GM21529 (cell line): ENCODE measurements around the gene MLLT10.
A peak's percentile ranks its signal among the peaks of the same experiment; 100 is the strongest.

ENCODE experiments used
- ATAC-seq: cut with Tn5 transposase; IDR thresholded peaks from one replicate; pipeline ENCODE4 v1.9.1; 2021; ENCODE audit not compliant: unreplicated experiment

MLLT10 gene

GRCh38 chr10:21727452-21728168, 193.6 kb downstream of the MLLT10 start:
- ATAC-seq, result no peak

DNA sequence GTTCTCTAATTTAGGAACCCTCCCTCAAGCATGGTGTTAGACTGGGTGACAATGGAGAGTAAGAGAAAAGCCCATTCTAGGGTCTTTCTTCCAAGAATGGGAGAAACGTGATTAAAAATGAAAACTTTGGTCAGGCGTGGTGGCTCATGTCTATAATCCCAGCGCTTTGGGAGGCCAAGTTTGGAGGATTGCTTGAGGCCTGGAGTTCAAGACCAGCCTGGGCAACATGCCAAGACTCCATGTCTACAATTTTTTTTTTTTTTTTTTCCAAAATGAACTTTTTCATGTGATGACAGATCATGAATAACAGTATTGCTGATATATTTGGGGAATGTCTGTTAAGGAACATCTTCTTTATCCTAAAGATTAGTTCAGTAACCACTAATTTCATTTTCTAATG, 194.6 kb downstream of the MLLT10 start:
- no peak for ATAC-seq

- peak; percentile 88 for ATAC-seq
Measured at GRCh38 chr10:21732067-21732772, 198.2 kb downstream of the MLLT10 start.

DNA sequence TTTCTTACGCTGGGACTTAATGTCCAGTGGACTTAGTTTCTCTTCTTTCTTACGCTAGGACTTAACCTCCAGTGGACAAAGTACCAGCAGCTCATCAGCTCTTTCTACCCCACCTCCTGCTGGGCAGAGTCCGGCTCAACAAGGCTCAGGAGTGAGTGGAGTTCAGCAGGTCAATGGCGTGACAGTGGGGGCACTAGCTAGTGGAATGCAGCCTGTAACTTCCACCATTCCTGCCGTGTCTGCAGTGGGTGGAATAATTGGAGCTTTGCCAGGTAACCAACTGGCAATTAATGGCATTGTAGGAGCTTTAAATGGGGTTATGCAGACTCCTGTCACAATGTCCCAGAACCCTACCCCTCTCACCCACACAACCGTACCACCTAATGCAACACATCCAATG, 199.7 kb downstream of the MLLT10 start:
- no peak for ATAC-seq

- no peak for ATAC-seq
Measured at GRCh38 chr10:21737106-21737505, 203.1 kb downstream of the MLLT10 start.

- no peak for ATAC-seq
Measured at GRCh38 chr10:21740989-21741388, 207.0 kb downstream of the MLLT10 start.

DNA sequence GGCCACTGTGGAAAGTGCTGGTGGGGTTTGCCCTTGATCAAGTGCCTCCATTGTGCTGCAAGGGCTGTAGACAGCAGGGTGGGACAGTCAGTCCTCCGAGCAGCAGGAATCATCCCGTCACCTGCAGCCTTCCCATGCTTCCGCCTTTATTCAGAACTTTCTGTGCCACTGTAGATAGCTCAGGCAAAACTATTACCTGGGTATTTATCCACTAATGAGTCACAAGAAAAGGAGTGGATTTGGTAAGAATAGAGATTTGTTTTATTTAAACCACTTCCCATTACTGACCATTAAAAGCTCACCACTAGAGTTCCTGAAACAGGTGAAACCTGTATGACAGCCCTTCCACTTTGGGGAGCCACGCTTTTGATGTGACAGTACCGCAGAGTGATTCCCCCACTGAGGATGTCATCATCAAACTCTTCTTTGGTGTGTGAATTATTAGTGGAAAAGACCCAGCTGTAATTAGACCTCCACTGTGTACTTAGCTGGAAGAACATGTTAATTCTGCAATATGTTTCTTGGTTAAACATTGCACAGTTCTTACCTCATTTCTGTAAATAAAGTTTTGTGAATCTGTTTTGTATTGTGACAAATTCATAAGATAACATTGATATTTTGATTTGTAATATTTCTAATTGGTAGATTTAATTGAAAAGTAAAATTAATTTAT, 208.8 kb downstream of the MLLT10 start:
- ATAC-seq, result no peak

GRCh38 chr10:21744223-21744622, 210.2 kb downstream of the MLLT10 start:
- ATAC-seq, result no peak

DNA sequence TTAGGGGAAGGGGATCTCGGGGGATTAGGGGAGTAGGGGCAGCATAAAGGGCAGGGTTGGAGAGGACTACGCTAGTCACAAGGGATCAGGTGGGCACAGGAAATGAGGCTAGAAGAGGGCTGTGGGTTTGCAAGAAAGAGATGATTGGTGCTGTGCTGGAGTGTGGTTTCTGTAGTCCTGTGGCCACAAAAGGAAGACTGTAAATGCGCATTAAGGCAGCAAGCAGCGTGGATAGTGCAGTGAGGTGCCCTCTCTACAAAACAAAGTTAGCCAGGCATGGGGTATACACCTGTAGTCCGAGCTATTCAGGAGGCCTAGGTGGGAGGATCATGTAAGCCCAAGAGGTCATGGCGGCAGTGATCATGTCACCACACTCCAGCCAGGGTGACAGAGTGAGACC, 212.1 kb downstream of the MLLT10 start:
- ATAC-seq, result no peak

- no peak for ATAC-seq
Measured at GRCh38 chr10:21747809-21748208, 213.8 kb downstream of the MLLT10 start.

DNA sequence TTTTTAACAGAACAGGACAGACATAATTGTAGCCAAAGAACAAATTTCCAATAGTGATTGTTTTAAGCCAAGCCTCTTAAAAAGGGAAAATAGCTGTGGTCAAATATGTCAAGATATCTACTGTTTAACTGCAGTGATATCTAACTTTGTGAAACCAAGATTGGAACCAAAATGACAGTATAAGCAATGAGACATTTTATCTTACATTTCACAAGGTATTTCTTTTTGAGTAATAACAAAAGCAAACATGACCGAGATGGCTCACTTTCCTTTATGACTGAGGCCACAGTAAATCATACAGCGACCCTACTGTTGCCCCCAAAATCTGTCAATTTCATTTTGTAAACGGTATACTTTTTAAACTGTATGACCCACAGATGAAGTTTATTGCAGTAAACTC, 215.8 kb downstream of the MLLT10 start:
- no peak for ATAC-seq

- ATAC-seq, result no peak
Measured at GRCh38 chr10:21750424-21750823, 216.4 kb downstream of the MLLT10 start.

DNA sequence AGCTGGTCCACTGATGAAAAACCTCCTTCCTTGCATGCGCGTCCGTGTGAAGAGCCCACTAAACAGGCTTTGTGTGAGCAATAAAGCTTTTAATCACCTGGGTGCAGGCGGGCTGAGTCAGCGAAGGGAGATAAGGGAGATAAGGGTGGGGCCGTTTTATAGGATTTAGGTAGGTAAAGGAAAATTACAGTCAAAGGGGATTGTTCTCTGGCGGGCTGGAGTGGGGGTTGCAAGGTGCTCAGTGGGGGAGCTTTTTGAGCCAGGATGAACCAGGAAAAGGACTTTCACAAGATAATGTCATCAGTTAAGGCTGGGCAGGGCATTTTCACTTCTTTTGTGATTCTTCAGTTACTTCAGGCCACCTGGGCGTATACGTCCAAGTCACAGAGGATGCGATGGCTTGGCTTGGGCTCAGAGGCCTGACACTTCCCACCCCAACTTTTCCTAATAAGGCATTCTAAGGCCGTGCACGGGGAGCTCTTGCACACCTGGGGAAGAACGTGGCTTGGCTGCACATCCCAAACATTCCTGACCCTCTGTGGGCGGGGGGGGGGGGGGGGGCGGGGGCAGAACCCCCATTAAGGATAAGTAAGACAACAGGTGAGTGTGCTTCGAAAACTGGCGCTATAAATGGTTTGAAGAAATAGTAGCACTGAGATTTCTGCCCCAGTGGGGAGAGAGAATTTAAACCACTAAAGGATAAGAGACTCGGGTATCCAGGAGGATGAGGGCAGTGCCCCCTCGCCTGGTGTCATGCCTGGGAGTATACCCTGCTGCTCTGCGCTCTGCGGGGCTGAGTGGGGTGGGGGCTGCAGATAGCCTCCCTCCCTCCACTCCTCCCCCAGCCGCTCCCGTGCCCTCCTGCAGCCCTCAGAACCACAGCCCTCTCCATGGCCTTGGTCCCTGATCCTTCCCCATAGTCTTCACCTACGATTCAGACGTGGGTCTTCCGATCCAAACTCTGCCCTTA, 217.6 kb downstream of the MLLT10 start:
- ATAC-seq, result no peak

GRCh38 chr10:21753497-21754270, 219.7 kb downstream of the MLLT10 start:
- no peak for ATAC-seq

DNA sequence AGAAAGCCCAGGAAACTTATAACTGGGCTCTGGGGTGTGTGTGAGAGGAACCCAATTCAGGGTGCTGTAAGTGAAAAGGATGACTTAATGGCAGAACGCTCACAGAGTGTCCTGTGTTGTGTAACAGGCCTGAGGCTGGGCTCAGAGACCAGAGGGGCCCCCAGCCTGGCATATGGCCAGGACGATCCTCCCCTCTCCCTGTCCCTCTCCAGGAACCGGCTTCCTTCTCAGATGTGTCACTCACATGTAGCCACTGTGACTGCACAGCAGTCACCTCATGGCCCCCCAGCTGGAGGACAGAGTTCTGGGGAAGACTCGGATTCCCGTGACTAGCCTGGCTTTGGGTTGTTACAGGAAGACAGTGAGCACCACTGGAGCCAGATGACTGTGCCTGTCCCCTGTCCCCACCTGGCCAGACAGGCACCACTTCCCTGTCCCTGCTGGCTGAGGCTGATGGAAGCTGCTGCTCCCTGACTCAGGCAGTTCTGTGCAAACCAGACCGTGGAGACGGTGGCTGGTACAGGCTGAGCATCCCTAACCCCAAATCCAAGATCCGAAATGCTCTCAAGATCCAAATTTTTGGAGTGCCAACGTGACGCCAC, 220.5 kb downstream of the MLLT10 start:
- ATAC-seq, result no peak

- no peak for ATAC-seq
Measured at GRCh38 chr10:21756707-21757106, 222.7 kb downstream of the MLLT10 start.

DNA sequence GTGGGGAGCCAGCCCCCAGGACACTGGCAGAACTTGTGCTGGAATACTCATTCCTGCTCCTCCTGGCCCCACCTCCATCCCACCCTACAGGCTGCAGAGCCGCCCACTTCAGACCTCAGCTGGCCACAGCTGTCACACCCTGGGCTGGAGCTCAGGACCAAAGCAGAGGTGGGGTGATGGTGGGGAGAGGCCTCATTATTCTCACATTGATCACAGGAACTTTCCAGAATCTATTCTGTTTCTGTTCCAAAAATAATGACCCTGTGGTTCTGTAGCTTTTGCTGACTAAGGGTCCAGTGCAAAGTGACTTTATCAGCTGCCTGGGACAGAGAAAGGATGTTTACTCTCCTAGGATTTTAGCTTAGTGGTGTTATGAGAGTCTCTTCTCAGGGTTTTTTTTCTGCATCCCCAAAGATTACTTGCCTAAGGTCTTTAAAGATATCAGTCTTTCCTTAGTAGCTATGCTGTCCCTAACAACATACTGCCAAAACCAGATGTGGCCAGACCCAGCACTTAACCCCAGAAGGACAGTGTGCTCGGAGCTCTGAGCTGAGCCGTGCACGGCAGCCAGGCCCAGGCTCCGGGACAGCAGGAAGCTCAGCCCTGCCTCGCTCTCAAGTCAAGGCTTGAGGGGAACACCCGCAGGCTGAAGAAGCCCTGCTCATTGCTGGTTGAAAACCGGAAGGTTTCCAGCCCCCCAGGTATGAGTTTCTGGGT, 223.3 kb downstream of the MLLT10 start:
- no peak for ATAC-seq

- no peak for ATAC-seq
Measured at GRCh38 chr10:21758239-21758638, 224.2 kb downstream of the MLLT10 start.

DNA sequence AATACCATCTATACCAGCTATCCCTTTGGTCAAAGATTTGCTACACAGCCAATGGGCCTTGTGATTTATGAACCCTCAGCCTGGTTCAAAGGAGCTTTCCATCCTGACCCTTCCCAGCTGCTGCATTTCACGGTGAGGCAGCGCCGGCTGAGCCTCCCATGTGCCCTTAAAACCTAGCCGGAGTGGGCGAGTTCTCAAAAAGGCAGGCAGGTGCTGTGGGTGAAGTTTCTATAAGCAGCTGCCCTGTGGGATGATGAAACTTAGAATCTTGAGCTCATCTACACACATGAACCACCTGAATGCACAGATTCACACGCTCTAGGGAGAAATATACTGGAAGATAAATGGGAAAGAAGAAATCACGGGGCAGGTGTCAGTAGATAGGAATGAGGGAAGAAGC, 224.7 kb downstream of the MLLT10 start:
- ATAC-seq, result no peak
